Mesenchymal stem cell (in vitro differentiated cells and primary cell): ENCODE data around the gene SCD.

ENCODE experiments used
- DNase-seq: peaks from one replicate; pipeline ENCODE4 v3.0.0-alpha.2; 2013
- H2AFZ ChIP-seq: one replicate; pipeline ENCODE4 v1.6.1; 2013; ENCODE audit warnings: low read depth, mild to moderate bottlenecking, control low read depth, inconsistent platforms, low read length, moderate library complexity
- H2AK5ac ChIP-seq: 2 replicates; pipeline ENCODE4 v1.6.1; 2013; ENCODE audit warnings: low read length, moderate library complexity, mild to moderate bottlenecking, inconsistent platforms; ENCODE audit not compliant: severe bottlenecking
- H2BK120ac ChIP-seq: one replicate; pipeline ENCODE4 v1.6.1; 2013; ENCODE audit warnings: low read depth, mild to moderate bottlenecking, inconsistent platforms, low read length, moderate library complexity
- H2BK12ac ChIP-seq, 2 experiments: one replicate each; pipeline ENCODE4 v1.6.1; 2013; ENCODE audit warnings: inconsistent platforms in 2 of 2, low read length in 2 of 2, mild to moderate bottlenecking in 2 of 2, moderate library complexity in 2 of 2, control low read depth in 1 of 2
- H2BK15ac ChIP-seq: one replicate; pipeline ENCODE4 v1.6.1; 2013; ENCODE audit warnings: mild to moderate bottlenecking, low read depth, inconsistent platforms; ENCODE audit not compliant: poor library complexity, severe bottlenecking
- H2BK5ac ChIP-seq: 2 replicates; pipeline ENCODE4 v1.6.1; 2013; ENCODE audit warnings: low read depth, mild to moderate bottlenecking, low read length, control low read depth, inconsistent platforms; ENCODE audit not compliant: poor library complexity, severe bottlenecking
- H3K14ac ChIP-seq, 2 experiments: one replicate each; pipeline ENCODE4 v1.6.1; 2013; ENCODE audit warnings: inconsistent platforms in 2 of 2, low read length in 2 of 2, control low read depth in 1 of 2, mild to moderate bottlenecking in 1 of 2, moderate library complexity in 1 of 2
- H3K18ac ChIP-seq, 2 experiments: one replicate each; pipeline ENCODE4 v1.6.1; 2013; ENCODE audit warnings: inconsistent platforms in 2 of 2, low read length in 2 of 2, control low read depth in 1 of 2, low read depth in 1 of 2, mild to moderate bottlenecking in 1 of 2
- H3K23ac ChIP-seq, 2 experiments: one replicate each; pipeline ENCODE4 v1.6.1; 2013; ENCODE audit warnings: inconsistent platforms in 2 of 2, low read length in 2 of 2, mild to moderate bottlenecking in 2 of 2, moderate library complexity in 2 of 2, control low read depth in 1 of 2
- H3K27ac ChIP-seq: 2 replicates; pipeline ENCODE4 v1.5.1; 2013; ENCODE audit warnings: mild to moderate bottlenecking, moderate library complexity, low read length, control low read depth, inconsistent platforms; ENCODE audit not compliant: poor library complexity, severe bottlenecking
- H3K27me3 ChIP-seq, 2 experiments: 2 replicates each; pipeline versions ENCODE4 v1.6.1 to v1.7.0; 2013; ENCODE audit warnings: low read length in 2 of 2, mild to moderate bottlenecking in 2 of 2, moderate library complexity in 2 of 2, control low read depth in 1 of 2, inconsistent platforms in 1 of 2; ENCODE audit not compliant: control insufficient read depth in 1 of 2, insufficient read depth in 1 of 2
- H3K36me3 ChIP-seq, 2 experiments: 2 replicates each; pipeline versions ENCODE4 v1.6.1 to v1.7.0; 2013; ENCODE audit warnings: low read length in 2 of 2, control low read depth in 1 of 2, inconsistent platforms in 1 of 2, low read depth in 1 of 2, mild to moderate bottlenecking in 1 of 2; ENCODE audit not compliant: insufficient read depth in 2 of 2, control insufficient read depth in 1 of 2
- H3K4ac ChIP-seq, 2 experiments: one replicate each; pipeline ENCODE4 v1.6.1; 2013; ENCODE audit warnings: inconsistent platforms in 2 of 2, low read length in 2 of 2, mild to moderate bottlenecking in 2 of 2, moderate library complexity in 2 of 2, control low read depth in 1 of 2, low read depth in 1 of 2
- H3K4me1 ChIP-seq: 2 replicates; pipeline ENCODE4 v1.6.1; 2013; ENCODE audit warnings: low read depth, low read length, control low read depth; ENCODE audit not compliant: control insufficient read depth, insufficient read depth
- H3K4me2 ChIP-seq: 2 replicates; pipeline ENCODE4 v1.6.1; 2013; ENCODE audit warnings: low read length, mild to moderate bottlenecking, inconsistent platforms; ENCODE audit not compliant: poor library complexity, severe bottlenecking
- H3K4me3 ChIP-seq, 2 experiments: 2 replicates each; pipeline versions ENCODE4 v1.5.1 to v1.7.0; 2013; ENCODE audit warnings: low read length in 2 of 2, mild to moderate bottlenecking in 2 of 2, control low read depth in 1 of 2, low read depth in 1 of 2; ENCODE audit not compliant: insufficient read depth in 1 of 2
- H3K79me1 ChIP-seq: replicated peaks from 2 replicates; pipeline ENCODE4 v1.6.1; 2013; ENCODE audit warnings: mild to moderate bottlenecking, control low read depth, low read length, inconsistent platforms; ENCODE audit not compliant: poor library complexity, severe bottlenecking
- H3K9ac ChIP-seq: 2 replicates; pipeline ENCODE4 v1.7.0; 2013; ENCODE audit warnings: mild to moderate bottlenecking, low read length, moderate library complexity
- H3K9me3 ChIP-seq: 2 replicates; pipeline ENCODE4 v1.7.0; 2013; ENCODE audit warnings: mild to moderate bottlenecking, low read length; ENCODE audit not compliant: control insufficient read depth
- H4K8ac ChIP-seq: one replicate; pipeline ENCODE4 v1.6.1; 2013; ENCODE audit warnings: inconsistent platforms, mild to moderate bottlenecking, low read length, moderate library complexity
- H4K91ac ChIP-seq: one replicate; pipeline ENCODE4 v1.6.1; 2013; ENCODE audit warnings: mild to moderate bottlenecking, low read length, inconsistent platforms
- WGBS: methylation state at CpG from one replicate; pipeline ENCODE4 v1.1.7; 2013; ENCODE audit warnings: mixed read lengths; 5-methylcytosine and 5-hydroxymethylcytosine counted together

Gene SCD

GRCh38 chr10:100391163-100392002 is 44.4 kb downstream of the SCD start:
- H2BK15ac ChIP-seq, result no peak overlapping the region
- H3K9me3 ChIP-seq, result no peaks in the 10 kb centered on the region
- H2AFZ ChIP-seq, result no peak overlapping the region
- H3K4ac ChIP-seq, result no peak overlapping the region
- no peaks in the 10 kb centered on the region for H3K36me3 ChIP-seq
- no peak overlapping the region for H2AK5ac ChIP-seq
- DNase-seq, result no peak
- H3K27ac ChIP-seq, result no peak overlapping the region
- H3K27me3 ChIP-seq, result no peaks in the 10 kb centered on the region
- H2BK120ac ChIP-seq, result no peak overlapping the region
- no peaks in the 10 kb centered on the region for H3K4me1 ChIP-seq
- no peak overlapping the region for H3K18ac ChIP-seq
- no peak overlapping the region for H3K4me2 ChIP-seq
- H3K9ac ChIP-seq, result no peak overlapping the region
- no peak overlapping the region for H3K14ac ChIP-seq
- H3K4me3 ChIP-seq, result no peak overlapping the region
- H4K8ac ChIP-seq, result no peak overlapping the region
- 79% methylated on average over 3 of the region's 4 CpGs for WGBS
- no peak overlapping the region for H2BK12ac ChIP-seq
- H4K91ac ChIP-seq, result no peak overlapping the region
- no peaks in the 10 kb centered on the region for H3K79me1 ChIP-seq
- H2BK5ac ChIP-seq, result no peak overlapping the region
- no peak overlapping the region for H3K23ac ChIP-seq

DNA sequence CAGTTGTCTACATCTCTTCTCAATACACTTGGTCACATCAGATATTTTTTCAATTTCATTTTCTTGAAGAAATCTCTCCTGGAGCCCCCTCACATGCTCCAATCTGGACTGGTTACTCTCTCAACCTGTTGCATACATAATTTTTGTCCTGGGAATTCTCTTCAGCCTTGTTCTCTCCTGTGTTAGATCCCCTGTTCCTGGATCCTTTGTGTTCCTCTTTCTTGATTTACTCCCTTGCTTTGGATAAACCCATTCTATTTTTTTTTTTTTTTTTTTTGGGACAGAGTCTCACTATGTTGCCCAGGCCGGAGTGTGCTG is 45.6 kb downstream of the SCD start:
- Histone ChIP-seq H2AK5ac (no peak overlapping the region), H3K4me2 (no peak overlapping the region), H3K23ac (no peak overlapping the region), H3K4me1 (no peaks in the 10 kb centered on the region), H3K9me3 (no peaks in the 10 kb centered on the region), H4K8ac (no peak overlapping the region), H3K4ac (no peak overlapping the region), H3K4me3 (no peak overlapping the region), H2BK5ac (no peak overlapping the region), H3K9ac (no peak overlapping the region), H2BK12ac (no peak overlapping the region), H3K18ac (no peak overlapping the region), H3K79me1 (no peaks in the 10 kb centered on the region), H4K91ac (no peak overlapping the region), H2BK120ac (no peak overlapping the region), H3K14ac (no peak overlapping the region), H2BK15ac (no peak overlapping the region), H2AFZ (no peak overlapping the region), H3K27me3 (no peaks in the 10 kb centered on the region), H3K27ac (no peak overlapping the region), H3K36me3 (no peaks in the 10 kb centered on the region)
- WGBS, result 96% methylated on average over 1 of the region's 1 CpG
- DNase-seq, result no peak

DNA sequence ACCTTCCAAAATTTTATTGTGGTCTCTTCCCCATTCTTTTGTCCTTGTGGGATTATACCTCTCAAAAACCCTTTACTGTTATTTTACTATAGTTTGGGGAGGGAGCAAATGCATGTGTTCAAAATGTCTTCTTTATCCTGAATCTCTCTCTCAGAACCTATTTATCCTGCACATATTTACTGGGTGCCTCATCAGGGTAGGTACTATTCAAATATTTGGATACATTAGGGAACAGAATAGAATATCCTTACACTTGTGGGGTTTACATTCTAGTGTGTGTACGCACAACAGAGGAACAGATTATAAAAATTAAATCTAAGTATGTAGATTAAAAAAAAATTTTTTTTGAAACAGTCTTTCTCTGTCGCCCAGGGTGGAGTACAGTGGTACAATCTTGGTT is 48.6 kb downstream of the SCD start:
- Histone ChIP-seq H4K91ac (no peak overlapping the region), H3K27me3 (no peaks in the 10 kb centered on the region), H2AK5ac (no peak overlapping the region), H2BK120ac (no peak overlapping the region), H3K23ac (no peak overlapping the region), H2AFZ (no peak overlapping the region), H3K4me1 (no peaks in the 10 kb centered on the region), H3K27ac (no peak overlapping the region), H3K4me2 (no peak overlapping the region), H2BK15ac (no peak overlapping the region), H3K9me3 (no peaks in the 10 kb centered on the region), H3K4me3 (no peak overlapping the region), H3K4ac (no peak overlapping the region), H4K8ac (no peak overlapping the region), H2BK12ac (no peak overlapping the region), H3K14ac (no peak overlapping the region), H3K36me3 (no peaks in the 10 kb centered on the region), H2BK5ac (no peak overlapping the region), H3K18ac (no peak overlapping the region), H3K9ac (no peak overlapping the region), H3K79me1 (no peaks in the 10 kb centered on the region)
- 100% methylated on average over 1 of the region's 2 CpGs for WGBS
- DNase-seq, result no peak

GRCh38 chr10:100396605-100397004 is 49.6 kb downstream of the SCD start:
- WGBS, result 97% methylated on average over 4 of the region's 4 CpGs
- Histone ChIP-seq H4K8ac (no peak overlapping the region), H2BK5ac (no peak overlapping the region), H2BK12ac (no peak overlapping the region), H2BK120ac (no peak overlapping the region), H4K91ac (no peak overlapping the region), H3K79me1 (no peaks in the 10 kb centered on the region), H3K4me1 (no peaks in the 10 kb centered on the region), H3K27ac (no peak overlapping the region), H3K23ac (no peak overlapping the region), H3K9me3 (no peaks in the 10 kb centered on the region), H3K4ac (no peak overlapping the region), H2AFZ (no peak overlapping the region), H3K4me2 (no peak overlapping the region), H3K36me3 (no peaks in the 10 kb centered on the region), H2AK5ac (no peak overlapping the region), H3K27me3 (no peaks in the 10 kb centered on the region), H3K4me3 (no peak overlapping the region), H3K18ac (no peak overlapping the region), H3K9ac (no peak overlapping the region), H2BK15ac (no peak overlapping the region), H3K14ac (no peak overlapping the region)
- DNase-seq, result no peak
